NCI-H1930 (cell line): ENCODE measurements around the gene RGR.

Source experiments
- DNase-seq, 2 experiments: peaks; one replicate each; lab custom pipeline; 2025; lab: John Stamatoyannopoulos, UW

RGR gene

DNA sequence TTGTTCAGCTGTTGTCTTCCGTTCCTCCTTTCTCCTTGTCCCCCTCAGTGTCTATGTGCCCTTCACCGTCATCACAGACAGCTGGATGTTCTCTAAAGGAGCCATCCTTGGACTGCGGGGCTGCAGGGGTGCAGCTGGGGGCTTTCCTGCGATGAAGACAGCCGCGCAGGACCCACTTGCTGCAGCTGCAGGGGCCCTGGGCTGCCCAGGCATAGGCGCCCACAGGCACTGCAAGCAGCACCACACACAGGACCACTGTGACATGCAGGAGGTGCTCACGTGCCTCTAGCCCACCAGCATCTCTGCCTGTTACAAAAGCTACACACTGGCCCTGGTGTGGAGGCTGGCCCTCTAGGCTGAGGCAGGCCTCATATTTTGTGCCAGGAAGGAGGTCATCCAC is 22.9 kb upstream of the RGR start:
- DNase-seq = no peak

DNA sequence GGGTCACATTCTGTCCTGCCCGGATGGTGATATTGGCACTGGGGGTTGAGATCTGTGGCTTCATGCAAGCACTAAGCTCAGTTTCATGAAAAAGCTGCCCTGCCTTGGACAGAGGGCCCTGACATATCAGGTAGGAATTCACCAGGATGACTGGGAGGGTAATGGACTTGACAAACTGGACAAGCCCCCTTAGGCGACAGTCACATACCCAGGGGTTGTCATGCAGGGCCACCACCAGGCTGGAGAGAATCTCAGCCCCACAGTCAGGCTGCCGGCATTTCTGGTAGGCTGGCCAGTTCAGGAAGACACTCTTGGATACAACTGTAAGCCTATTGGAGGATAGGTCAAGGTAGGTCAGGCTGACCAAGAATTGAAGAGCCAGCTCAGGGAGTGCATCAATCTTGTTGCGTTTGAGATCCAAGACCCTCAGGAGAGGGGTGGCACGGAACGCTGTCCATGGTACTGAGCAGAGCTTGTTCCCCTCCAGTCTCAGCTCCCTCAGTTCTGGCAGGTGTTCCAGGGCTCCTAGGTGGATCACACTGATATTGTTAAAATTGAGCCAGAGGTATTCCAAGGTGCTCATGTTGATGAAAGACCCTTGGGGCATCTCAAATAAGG is 20.3 kb upstream of the RGR start:
- DNase-seq = no peak

- no peak for DNase-seq
Observed at GRCh38 chr10:84225427-84226173, 19.3 kb upstream of the RGR start, which contains the start of gene LRIT2. Gene LRIT2, minus strand, starts transcription at chr10:84225544. Its CDS starts 24 bp downstream, at chr10:84225520.

DNA sequence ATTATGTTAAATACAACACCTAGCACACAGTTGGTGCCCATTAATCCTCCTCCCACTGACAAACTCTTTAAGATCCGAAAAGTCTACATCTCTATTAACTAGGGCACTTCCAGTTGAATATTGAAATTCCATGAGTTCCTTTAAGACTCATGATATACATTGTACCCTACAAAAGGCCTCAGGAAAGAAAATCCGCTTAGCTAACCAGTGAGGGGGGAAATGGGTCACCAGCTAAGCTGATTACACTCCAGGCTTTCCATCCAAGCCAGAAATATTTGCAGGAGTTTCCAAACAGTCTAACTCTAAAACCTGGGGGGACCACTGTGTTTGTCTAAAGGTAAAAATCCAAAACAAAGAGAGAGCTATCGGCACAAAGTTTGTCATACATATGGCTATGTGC is 18.2 kb upstream of the RGR start:
- no peak for DNase-seq

- DNase-seq = no peak
Observed at GRCh38 chr10:84227810-84228209, 17.0 kb upstream of the RGR start.

GRCh38 chr10:84230359-84230758 is 14.5 kb upstream of the RGR start:
- DNase-seq = no peak

GRCh38 chr10:84232376-84232775 is 12.5 kb upstream of the RGR start:
- DNase-seq = no peak

GRCh38 chr10:84233940-84234339 is 10.9 kb upstream of the RGR start:
- no peak for DNase-seq

GRCh38 chr10:84234479-84234878 is 10.4 kb upstream of the RGR start:
- DNase-seq = no peak

DNA sequence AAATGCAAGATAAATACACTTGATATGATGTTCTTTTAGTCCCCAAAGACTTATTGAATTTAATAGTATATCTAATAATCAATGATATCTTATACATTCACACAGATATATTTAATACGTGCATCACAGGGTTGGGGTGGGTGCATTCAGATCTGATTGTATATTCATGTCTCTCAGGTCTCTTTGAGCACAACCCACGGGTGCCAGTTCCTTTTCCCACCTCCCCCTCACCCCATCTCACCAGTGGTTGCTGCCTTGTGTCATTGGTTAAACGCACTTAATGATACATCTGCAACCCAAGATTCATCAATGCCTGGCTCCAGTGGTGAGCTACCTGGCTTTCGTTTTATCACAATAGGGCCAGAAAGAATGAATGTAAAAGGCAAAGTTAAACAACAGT is 9.8 kb upstream of the RGR start:
- no peak for DNase-seq

DNA sequence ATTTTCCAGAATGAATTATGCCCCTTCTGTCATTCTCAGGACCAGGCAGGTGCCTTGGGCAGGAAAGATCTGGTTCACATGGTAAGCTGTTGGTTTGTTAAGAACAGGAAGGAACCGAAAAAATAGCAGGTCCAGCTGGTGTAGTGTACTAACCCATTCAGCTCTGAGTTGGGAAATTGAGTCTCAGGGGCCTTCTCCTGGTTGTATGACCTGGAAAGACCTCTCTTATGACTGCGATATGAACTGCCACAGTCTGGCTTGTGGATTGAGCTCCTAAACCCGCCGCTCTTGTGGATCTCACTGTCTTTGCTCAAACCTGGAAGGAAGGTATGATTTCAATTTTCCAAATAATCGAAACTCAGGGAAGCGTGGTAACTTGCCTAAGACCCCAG is 8.1 kb upstream of the RGR start:
- no peak for DNase-seq

GRCh38 chr10:84237199-84238051 is 7.4 kb upstream of the RGR start:
- no peak for DNase-seq

DNA sequence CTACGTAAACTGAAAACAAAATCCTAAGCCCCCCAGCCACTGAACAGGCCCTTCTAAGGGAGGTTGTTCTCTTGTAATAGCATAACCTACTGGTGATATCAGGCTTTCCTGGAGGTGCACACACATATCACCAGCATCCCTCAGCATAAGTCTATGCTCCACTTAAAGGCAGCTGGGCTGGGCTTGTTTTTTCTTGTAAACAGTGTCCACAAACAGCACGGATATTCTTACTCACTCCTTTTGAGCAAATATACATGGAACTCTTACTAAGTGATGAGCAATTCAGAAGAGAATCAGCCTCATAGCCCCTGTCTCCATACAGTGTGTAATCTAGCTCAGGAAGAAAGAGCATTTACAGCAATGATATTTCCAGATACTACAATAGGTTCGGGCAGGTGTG is 5.9 kb upstream of the RGR start:
- DNase-seq = no peak

DNA sequence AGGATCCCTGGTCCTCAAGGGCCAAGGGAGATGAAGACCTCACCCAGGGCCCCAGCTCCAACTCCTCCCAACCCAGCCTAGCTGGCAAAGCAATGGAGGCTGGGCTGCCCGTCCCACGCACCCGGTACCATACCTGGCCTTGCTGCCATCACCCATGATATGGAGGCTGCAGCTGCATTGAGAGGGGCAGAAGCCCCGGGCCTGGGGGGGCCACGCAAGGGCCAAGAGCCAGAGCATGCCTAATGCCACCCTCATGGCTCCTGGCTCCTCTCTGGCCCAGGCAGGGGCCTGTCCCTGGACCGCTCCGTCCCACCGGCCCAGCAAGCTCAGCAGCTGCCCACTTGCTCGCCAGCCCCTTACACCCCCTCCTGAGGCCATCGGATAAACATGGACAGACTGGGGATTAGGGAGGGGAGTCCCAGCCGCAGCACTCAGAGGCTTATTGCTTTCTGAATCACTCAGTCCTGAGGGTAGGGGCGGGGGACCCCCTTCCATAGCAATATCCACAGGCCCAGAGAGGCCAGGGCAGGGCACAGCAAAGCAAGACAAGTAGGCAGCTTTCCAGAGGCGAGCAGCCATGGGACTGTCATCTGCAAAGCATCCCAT is 3.6 kb upstream of the RGR start, which contains the start of gene LRIT1:
LRIT1 (minus strand) TSS at position 362 of the 606 bp plus-strand sequence; CDS start at position 255, 107 bp downstream.
- no peak for DNase-seq

- DNase-seq = no peak
Observed at GRCh38 chr10:84243759-84244158, 1.1 kb upstream of the RGR start.

GRCh38 chr10:84247496-84247895 is 2.6 kb downstream of the RGR start:
- DNase-seq = no peak

GRCh38 chr10:84248794-84249193 is 3.9 kb downstream of the RGR start:
- no peak for DNase-seq

- DNase-seq = no peak
Observed at GRCh38 chr10:84254552-84255478, 10.0 kb downstream of the RGR start.

DNA sequence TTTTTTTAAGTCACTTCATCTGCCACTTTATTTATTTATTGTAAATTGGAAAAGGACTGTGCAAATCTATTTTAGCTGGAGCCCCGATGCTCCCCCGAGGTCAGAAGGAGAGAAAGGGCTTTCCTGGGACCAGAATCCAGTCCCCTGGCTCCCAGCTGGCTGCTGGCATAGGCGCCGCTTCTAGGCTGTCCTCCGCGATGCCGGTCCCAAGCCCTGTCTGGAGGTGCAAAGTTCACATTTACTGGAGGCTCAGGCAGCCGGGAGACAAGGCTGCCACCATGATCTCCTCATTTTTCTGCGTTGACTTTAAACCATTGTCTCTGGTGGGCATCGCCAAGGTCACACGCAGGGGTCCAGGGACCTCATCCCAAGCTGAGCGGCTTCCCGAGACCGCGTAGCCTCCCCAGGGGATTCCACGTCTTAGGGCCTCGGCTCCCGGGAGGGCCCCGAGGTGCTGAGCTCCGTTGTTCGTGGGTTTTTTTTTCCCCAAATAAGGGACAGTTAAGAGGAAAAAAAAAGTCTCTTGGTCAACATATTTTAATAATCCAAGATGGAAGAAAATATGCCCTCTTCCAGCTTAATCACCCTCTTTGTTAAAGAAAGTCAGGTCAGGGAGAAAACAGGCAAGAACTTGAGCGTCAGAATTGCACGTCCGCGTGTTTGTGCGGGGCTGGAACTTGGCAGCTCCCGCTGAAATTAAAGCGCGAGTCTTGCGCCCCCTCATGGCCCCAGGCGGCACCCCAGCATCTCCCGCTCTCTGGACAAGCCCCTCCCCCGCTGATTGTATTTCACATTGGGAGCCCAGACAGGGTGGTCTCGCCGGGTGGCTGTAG is 11.9 kb downstream of the RGR start:
- no peak for DNase-seq

GRCh38 chr10:84257343-84258020 is 12.6 kb downstream of the RGR start:
- DNase-seq = no peak
